HepG2 (cell line): Measurements from ENCODE around the gene TMEM184B.

Experiments used
- BRD4 ChIP-seq: sonication (generic); formaldehyde crosslinking; IDR thresholded peaks from 2 replicates; pipeline ENCODE4 v1.4.0; 2020; ENCODE audit warnings: missing genetic modification reagents
- EP300 ChIP-seq, 3 experiments: sonication (generic) in 1 of 3; formaldehyde crosslinking in 1 of 3; IDR thresholded peaks; 2 replicates each; pipeline versions ENCODE4 v1.5.1 to v1.6.1; 2011 to 2020; ENCODE audit warnings: low read depth in 2 of 3, low read length in 2 of 3, borderline replicate concordance in 1 of 3, improper control_type of control experiment in 1 of 3, mild to moderate bottlenecking in 1 of 3, missing genetic modification reagents in 1 of 3, moderate library complexity in 1 of 3
- NAIF1 ChIP-seq: sonication (generic); formaldehyde crosslinking; IDR thresholded peaks from 2 replicates; pipeline ENCODE4 v1.5.0; 2020; ENCODE audit warnings: mild to moderate bottlenecking, missing genetic modification reagents, borderline replicate concordance
- NFYB ChIP-seq: sonication (generic); formaldehyde crosslinking; IDR thresholded peaks from 2 replicates; pipeline ENCODE4 v1.4.0; 2020; ENCODE audit warnings: missing genetic modification reagents
- NR2C2 ChIP-seq: sonication (generic); formaldehyde crosslinking; IDR thresholded peaks from 2 replicates; pipeline ENCODE4 v1.4.0; 2020; ENCODE audit warnings: missing genetic modification reagents, mild to moderate bottlenecking, moderate library complexity, borderline replicate concordance
- SMAD3 ChIP-seq: sonication (generic); formaldehyde crosslinking; IDR thresholded peaks from 2 replicates; pipeline ENCODE4 v1.4.0; 2020; ENCODE audit warnings: missing genetic modification reagents
- ZBTB7A ChIP-seq: sonication (generic); formaldehyde crosslinking; IDR thresholded peaks from 2 replicates; pipeline ENCODE4 v1.8.0; 2022; ENCODE audit warnings: mild to moderate bottlenecking, missing genetic modification reagents
- ZNF609 ChIP-seq: sonication (generic); formaldehyde crosslinking; IDR thresholded peaks from 2 replicates; pipeline ENCODE4 v1.4.0; 2020; ENCODE audit warnings: mild to moderate bottlenecking, missing genetic modification reagents, borderline replicate concordance
- ZNF780A ChIP-seq: sonication (generic); formaldehyde crosslinking; IDR thresholded peaks from 2 replicates; pipeline ENCODE4 v1.8.0; 2022; ENCODE audit warnings: mild to moderate bottlenecking, missing genetic modification reagents, moderate library complexity

GRCh38 chr22:38282397-38282796, 9.6 kb upstream of the TMEM184B start:
- TF ChIP-seq NAIF1 (no peak), ZNF780A (CRISPR knock-in tag) (no peak), SMAD3 (CRISPR knock-in tag) (no peak), EP300 (IDR thresholded peaks at IDR 0.05; ENCODE audit: low read depth in 2 of 2, low read length in 2 of 2) (no peak), EP300 (CRISPR knock-in tag; IDR thresholded peaks at IDR 0.05; ENCODE audit: borderline replicate concordance) (no peak), ZBTB7A (CRISPR knock-in tag) (no peak), NR2C2 (CRISPR knock-in tag) (no peak), NFYB (no peak), BRD4 (CRISPR knock-in tag) (no peak), ZNF609 (CRISPR knock-in tag) (no peak)
